K562 (cell line): ENCODE results near the gene DPT. TPM values are rescaled to one million over a fixed set of nuclear protein-coding genes. Genes with fewer than 3 reads are reported as not detected.

Source experiments
- ATAC-seq: fragments of 200-7000 bp; cut with Tn5 transposase; 3 replicates; pipeline ENCODE4 v1.9.1; 2020; ENCODE audit warnings: moderate library complexity
- BruUV-seq: library from RNA; stranded (reverse); fragments of 400-500 nt; replicated peaks from 2 replicates; lab custom pipeline; 2021; lab: Mats Ljungman, UMichigan
- CTCF ChIA-PET: fragments of 300-600 bp; formaldehyde crosslinking; extraction: SDS; loops from one replicate; lab custom pipeline; 2021; ENCODE audit warnings: low intra/inter-chr PET ratio; lab: Yijun Ruan, JAX
- POLR2A ChIA-PET: fragments of 300-600, 350-650 bp; sonication (Branson Sonifier 250); formaldehyde crosslinking; extraction: SDS; loops from one replicate; lab custom pipeline; 2021; ENCODE audit warnings: antibody characterized with exemption, inconsistent platforms; lab: Yijun Ruan, JAX
- DNase-seq, 4 experiments: peaks; one replicate each; pipeline versions ENCODE4 v3.0.0 to v3.0.0-alpha.2; 2011 to 2018; ENCODE audit warnings: low spot score in 3 of 4, mixed read lengths in 3 of 4; ENCODE audit errors: extremely low read depth in 1 of 4
- FAIRE-seq: peaks from 2 replicates; lab custom pipeline; 2011; peaks lifted over from hg19 to GRCh38; lab: Jason Lieb, UNC
- H2AFZ ChIP-seq: 2 replicates; pipeline ENCODE4 v1.6.0; 2011; ENCODE audit warnings: low read depth, low read length, control low read depth, inconsistent platforms
- H3K27ac ChIP-seq: fragments of 200-600 bp; 3 replicates; pipeline ENCODE4 v1.8.0; 2011; ENCODE audit warnings: low read depth, mild to moderate bottlenecking, control low read depth, inconsistent platforms, low read length, moderate library complexity, mixed read lengths; ENCODE audit errors: extremely low read depth
- H3K27me3 ChIP-seq, 2 experiments: fragments of 300-600 bp in 1 of 2; 2 replicates in 1 of 2; 3 replicates in 1 of 2; pipeline versions ENCODE4 v1.6.0 to v1.8.0; 2011; ENCODE audit warnings: inconsistent platforms in 2 of 2, low read length in 2 of 2, mild to moderate bottlenecking in 1 of 2, mixed read lengths in 1 of 2, moderate library complexity in 1 of 2; ENCODE audit not compliant: control insufficient read depth in 2 of 2, insufficient read depth in 2 of 2
- H3K36me3 ChIP-seq: fragments of 300-600 bp; 3 replicates; pipeline ENCODE4 v1.8.0; 2011; ENCODE audit warnings: mild to moderate bottlenecking, low read length, inconsistent platforms; ENCODE audit not compliant: control insufficient read depth, insufficient read depth
- H3K4me1 ChIP-seq, 2 experiments: fragments of 200-600 bp in 1 of 2; replicated peaks in 1 of 2; 2 replicates in 1 of 2; 3 replicates in 1 of 2; pipeline versions ENCODE4 v1.5.1 to v1.8.0; 2011; ENCODE audit warnings: inconsistent platforms in 2 of 2, low read length in 2 of 2, mild to moderate bottlenecking in 1 of 2, mixed read lengths in 1 of 2, moderate library complexity in 1 of 2; ENCODE audit not compliant: control insufficient read depth in 2 of 2, insufficient read depth in 2 of 2
- H3K4me2 ChIP-seq: 2 replicates; pipeline ENCODE4 v1.6.1; 2011; ENCODE audit warnings: low read length, control low read depth, inconsistent platforms, mixed read lengths; ENCODE audit not compliant: insufficient read depth
- H3K4me3 ChIP-seq: fragments of 200-600 bp; sonication (generic), shearing (Covaris generic); 2 replicates; pipeline ENCODE4 v1.5.1; 2016; ENCODE audit warnings: control low read depth, inconsistent platforms
- H3K79me2 ChIP-seq: fragments of 200-600 bp; 3 replicates; pipeline ENCODE4 v1.8.0; 2011; ENCODE audit warnings: low read length, inconsistent platforms; ENCODE audit not compliant: control insufficient read depth, insufficient read depth
- H3K9ac ChIP-seq, 2 experiments: 2 replicates each; pipeline versions ENCODE4 v1.6.0 to v1.6.1; 2011; ENCODE audit warnings: low read depth in 2 of 2, low read length in 2 of 2, control low read depth in 1 of 2, inconsistent platforms in 1 of 2, mild to moderate bottlenecking in 1 of 2, mixed read lengths in 1 of 2; ENCODE audit not compliant: insufficient read depth in 1 of 2
- H3K9me1 ChIP-seq: one replicate; pipeline ENCODE4 v1.6.0; 2011; ENCODE audit warnings: inconsistent platforms, mild to moderate bottlenecking, low read length, moderate library complexity; ENCODE audit not compliant: control insufficient read depth, insufficient read depth
- H3K9me3 ChIP-seq: replicated peaks from 2 replicates; pipeline ENCODE4 v1.5.1; 2011; ENCODE audit warnings: low read depth, low read length, inconsistent platforms; ENCODE audit not compliant: control insufficient read depth, insufficient read depth
- H4K20me1 ChIP-seq: replicated peaks from 2 replicates; pipeline ENCODE4 v1.6.1; 2011; ENCODE audit warnings: low read length, inconsistent platforms, mixed read lengths; ENCODE audit not compliant: control insufficient read depth, insufficient read depth
- CREB5 ChIP-seq: fragments of 250-450 bp; sonication (Bioruptor Pico); IDR thresholded peaks from 2 replicates; pipeline ENCODE4 v1.5.0; 2020; ENCODE audit warnings: mild to moderate bottlenecking
- ESRRA ChIP-seq: fragments of 450-650 bp; IDR thresholded peaks from 2 replicates; pipeline ENCODE4 v1.6.1; 2014; ENCODE audit warnings: low read depth, mild to moderate bottlenecking, moderate library complexity, borderline replicate concordance
- FOXK1 ChIP-seq: sonication (generic); formaldehyde crosslinking; IDR thresholded peaks from 2 replicates; pipeline ENCODE4 v1.8.0; 2022; ENCODE audit warnings: missing genetic modification reagents, mild to moderate bottlenecking, borderline replicate concordance
- GABPA ChIP-seq: fragments of 200-800 bp; sonication (Bioruptor generic); conservative IDR thresholded peaks from 2 replicates; pipeline ENCODE4 v1.6.1; 2016; ENCODE audit warnings: low read depth, missing genetic modification characterization, missing compliant biosample characterization
- LARP7 ChIP-seq: fragments of 450-650 bp; IDR thresholded peaks from 2 replicates; pipeline ENCODE4 v1.6.1; 2016
- MECOM ChIP-seq: fragments of 250-450 bp; sonication (Bioruptor Pico); IDR thresholded peaks from 2 replicates; pipeline ENCODE4 v1.8.0; 2022; ENCODE audit warnings: inconsistent platforms
- NR2F6 ChIP-seq: fragments of 450-650 bp; formaldehyde crosslinking; IDR thresholded peaks from 2 replicates; pipeline ENCODE4 v1.4.0; 2020; ENCODE audit warnings: mild to moderate bottlenecking
- OTX1 ChIP-seq: fragments of 450-650 bp; formaldehyde crosslinking; IDR thresholded peaks from 2 replicates; pipeline ENCODE4 v1.4.0; 2022; ENCODE audit warnings: mild to moderate bottlenecking
- PATZ1 ChIP-seq: fragments of 250-450 bp; sonication (Bioruptor Pico); IDR thresholded peaks from 2 replicates; pipeline ENCODE4 v1.5.0; 2020; ENCODE audit warnings: mild to moderate bottlenecking, borderline replicate concordance
- STAT6 ChIP-seq: sonication (generic); formaldehyde crosslinking; IDR thresholded peaks from 2 replicates; pipeline ENCODE4 v1.8.1; 2023; ENCODE audit warnings: mild to moderate bottlenecking, missing genetic modification reagents
- TRIM25 ChIP-seq: fragments of 450-650 bp; IDR thresholded peaks from 2 replicates; pipeline ENCODE4 v1.7.0; 2016; ENCODE audit warnings: borderline replicate concordance
- ZNF212 ChIP-seq: fragments of 450-650 bp; formaldehyde crosslinking; IDR thresholded peaks from 2 replicates; pipeline ENCODE4 v1.4.0; 2020; ENCODE audit warnings: mild to moderate bottlenecking
- WGBS: fragments of 100-300 bp; shearing (Covaris generic); methylation state at CpG from one replicate; pipeline ENCODE4 v1.1.6; 2016; ENCODE audit warnings: low coverage, mixed read lengths; ENCODE audit not compliant: insufficient coverage; ENCODE audit errors: missing lambda C conversion rate; 5-methylcytosine and 5-hydroxymethylcytosine counted together
- in situ Hi-C: fragments of 300-500 bp; cut with MboI; formaldehyde crosslinking; loops from 4 replicates; pipeline ENCODE4 v1.15.0; 2018; ENCODE audit warnings: inconsistent platforms, mixed read lengths
- intact Hi-C: fragments of 100-400 bp; cut with micrococcal nuclease; formaldehyde crosslinking; loops from 2 replicates; pipeline ENCODE4 v1.14.2; 2022
- polyA plus RNA-seq, 8 experiments: library from polyadenylated mRNA; depleted of rRNA in 4 of 8; stranded (reverse) in 5 of 8; unstranded in 3 of 8; fragments of >200 nt; fragmentation: Nextera tagmentation in 2 of 8; fragmentation: Illumina TruSeq in 1 of 8; extraction: Ambion mirVana in 2 of 8; extraction: Trizol in 1 of 8; gene quantifications; 2 replicates each; pipeline versions ENCODE4 v1.2.1 to v1.2.3, GENCODE V29; 2011 to 2014; ENCODE audit warnings: inconsistent platforms in 1 of 8, missing spikeins in 1 of 8
- total RNA-seq, 7 experiments: library from RNA; depleted of rRNA in 6 of 7; stranded (reverse); fragments of >200 nt in 6 of 7; fragmentation: Illumina TruSeq in 2 of 7; extraction: Trizol in 2 of 7; gene quantifications; 2 replicates each; pipeline versions ENCODE4 v1.2.1 to v1.2.3, GENCODE V29; 2011 to 2021; ENCODE audit warnings: low replicate concordance in 1 of 7

Gene DPT
- total and polyA plus RNA-seq, 9 of the 15 experiments (the other 6 are each of a cell fraction or from before 2014, with no cell fraction given): not detected

- H2AFZ ChIP-seq: no peak overlapping the region
- no peaks in the 10 kb centered on the region for H4K20me1 ChIP-seq
- H3K27ac ChIP-seq: no peak overlapping the region
- ChIA-PET CTCF (no interaction called here), POLR2A (interaction anchor here (0.6 kb wide), 1 partner anchor 62 kb away, joined by 3 read pairs; no protein-coding TSS in a partner anchor)
- intact Hi-C loops: no loop called here
- no peak overlapping the region for H3K4me3 ChIP-seq
- no peak for DNase-seq
- H3K4me2 ChIP-seq: no peak overlapping the region
- no peak overlapping the region for H3K9ac ChIP-seq
- 0% methylated on average over 4 of the region's 4 CpGs for WGBS
- in situ Hi-C loops: no loop called here
- peaks cover 6 to 21% of the 10 kb centered on the region in 2 experiments for H3K27me3 ChIP-seq
- FAIRE-seq: no peak
- no TSS peak for BruUV-seq
- no peaks in the 10 kb centered on the region for H3K9me1 ChIP-seq
- H3K4me1 ChIP-seq: no peaks in the 10 kb centered on the region
- no peaks in the 10 kb centered on the region for H3K9me3 ChIP-seq
- no peak for ATAC-seq
- TF ChIP-seq NR2F6 (CRISPR knock-in tag): no peak
- TF ChIP-seq MECOM (CRISPR knock-in tag): no peak
- TF ChIP-seq CREB5: no peak
- no peak for TF ChIP-seq GABPA (tag)
- no peak for TF ChIP-seq TRIM25
- TF ChIP-seq LARP7: no peak
- TF ChIP-seq ZNF212 (CRISPR knock-in tag): no peak
- no peak for TF ChIP-seq FOXK1 (CRISPR knock-in tag)
- TF ChIP-seq ESRRA: no peak
- TF ChIP-seq PATZ1 (CRISPR knock-in tag): no peak
- TF ChIP-seq OTX1 (CRISPR knock-in tag): no peak
- no peak for TF ChIP-seq STAT6 (CRISPR knock-in tag)
- no peaks in the 10 kb centered on the region for H3K36me3 ChIP-seq
- no peaks in the 10 kb centered on the region for H3K79me2 ChIP-seq
Measured at GRCh38 chr1:168725831-168726230, 3.2 kb downstream of the DPT start.
